SK-N-SH (cell line): Measurements from ENCODE around the gene LCN15. TPM values are rescaled to one million over a fixed set of nuclear protein-coding genes. Genes with fewer than 3 reads are reported as not detected.

Source experiments
- CTCF ChIA-PET: fragments of 300-600, 350-600 bp; formaldehyde crosslinking; extraction: SDS; loops from one replicate; lab custom pipeline; 2021; lab: Yijun Ruan, JAX
- POLR2A ChIA-PET: fragments of 350-600 bp; sonication (Branson Sonifier 250); formaldehyde crosslinking; extraction: SDS; loops from one replicate; lab custom pipeline; 2020; ENCODE audit warnings: antibody characterized with exemption, inconsistent platforms; lab: Yijun Ruan, JAX
- DNase-seq: peaks from one replicate; pipeline ENCODE4 v3.0.0; 2012
- H2AFZ ChIP-seq: fragments of 200-600 bp; sonication (generic); 2 replicates; pipeline ENCODE4 v1.8.1; 2016; ENCODE audit warnings: antibody characterized with exemption, mild to moderate bottlenecking, low read depth
- H3F3A ChIP-seq: fragments of 200-600 bp; sonication (generic); replicated peaks from 2 replicates; pipeline ENCODE3; 2016; ENCODE audit warnings: antibody characterized with exemption, mild to moderate bottlenecking; ENCODE audit not compliant: insufficient read depth
- H3K27ac ChIP-seq, 2 experiments: fragments of 200-500 bp in 1 of 2; fragments of 200-600 bp in 1 of 2; sonication (Bioruptor generic) in 1 of 2; sonication (generic), shearing (Covaris generic) in 1 of 2; 2 replicates each; pipeline versions ENCODE4 v1.5.1 to v1.6.1; 2014 to 2016; ENCODE audit warnings: low read depth in 2 of 2, inconsistent platforms in 1 of 2, low read length in 1 of 2, mild to moderate bottlenecking in 1 of 2, mixed read lengths in 1 of 2
- H3K27me3 ChIP-seq: fragments of 200-600 bp; sonication (generic), shearing (Covaris generic); 2 replicates; pipeline ENCODE4 v1.6.1; 2016; ENCODE audit warnings: mixed run types; ENCODE audit not compliant: insufficient read depth
- H3K36me3 ChIP-seq, 2 experiments: fragments of 200-500 bp in 1 of 2; fragments of 200-600 bp in 1 of 2; sonication (Bioruptor generic) in 1 of 2; sonication (generic) in 1 of 2; replicated peaks in 1 of 2; 2 replicates each; pipeline versions ENCODE3 to v1.5.1; 2014 to 2016; ENCODE audit warnings: low read length in 1 of 2, mild to moderate bottlenecking in 1 of 2; ENCODE audit not compliant: insufficient read depth in 2 of 2, control insufficient read depth in 1 of 2
- H3K4me1 ChIP-seq, 2 experiments: fragments of 200-500 bp in 1 of 2; fragments of 200-600 bp in 1 of 2; sonication (Bioruptor generic) in 1 of 2; sonication (generic), shearing (Covaris generic) in 1 of 2; 2 replicates each; pipeline versions ENCODE4 v1.5.1 to v1.6.1; 2014 to 2016; ENCODE audit warnings: low read depth in 1 of 2, low read length in 1 of 2, mixed run types in 1 of 2; ENCODE audit not compliant: insufficient read depth in 2 of 2, control insufficient read depth in 1 of 2
- H3K4me2 ChIP-seq: fragments of 200-600 bp; sonication (generic), shearing (Covaris generic); 2 replicates; pipeline ENCODE4 v1.6.1; 2017; ENCODE audit warnings: mixed run types
- H3K4me3 ChIP-seq, 2 experiments: fragments of 200-500 bp in 1 of 2; fragments of 200-600 bp in 1 of 2; sonication (Bioruptor generic) in 1 of 2; sonication (generic), shearing (Covaris generic) in 1 of 2; 2 replicates each; pipeline versions ENCODE4 v1.5.1 to v1.8.1; 2014 to 2016; ENCODE audit warnings: low read depth in 2 of 2, inconsistent platforms in 1 of 2, low read length in 1 of 2, mild to moderate bottlenecking in 1 of 2, mixed read lengths in 1 of 2, moderate library complexity in 1 of 2
- H3K79me2 ChIP-seq: fragments of 200-600 bp; sonication (generic); 2 replicates; pipeline ENCODE4 v1.8.1; 2017; ENCODE audit warnings: mild to moderate bottlenecking; ENCODE audit not compliant: insufficient read depth
- H3K9ac ChIP-seq: fragments of 200-600 bp; sonication (generic); 2 replicates; pipeline ENCODE4 v1.6.1; 2017; ENCODE audit warnings: mixed run types
- H3K9me2 ChIP-seq: fragments of 200-600 bp; sonication (generic); 2 replicates; pipeline ENCODE4 v1.6.1; 2017; ENCODE audit warnings: mixed run types
- H3K9me3 ChIP-seq: fragments of 200-600 bp; sonication (generic); 2 replicates; pipeline ENCODE4 v1.6.1; 2017; ENCODE audit warnings: mixed run types, mild to moderate bottlenecking, moderate library complexity
- H4K20me1 ChIP-seq: fragments of 200-600 bp; sonication (generic); 2 replicates; pipeline ENCODE4 v1.6.1; 2017; ENCODE audit warnings: mild to moderate bottlenecking, mixed run types; ENCODE audit not compliant: insufficient read depth
- POLR2AphosphoS5 ChIP-seq: IDR thresholded peaks from 2 replicates; pipeline ENCODE4 v1.6.1; 2012; ENCODE audit warnings: low read depth, low read length
- RXRA ChIP-seq: IDR thresholded peaks from 2 replicates; pipeline ENCODE4 v1.4.0; 2012; ENCODE audit warnings: low read depth, mild to moderate bottlenecking, borderline replicate concordance
- SIN3A ChIP-seq: IDR thresholded peaks from 2 replicates; pipeline ENCODE4 v1.6.1; 2012; ENCODE audit warnings: low read depth, mild to moderate bottlenecking, low read length, moderate library complexity, borderline replicate concordance
- USF1 ChIP-seq: IDR thresholded peaks from 2 replicates; pipeline ENCODE4 v1.4.0; 2012; ENCODE audit warnings: low read depth, borderline replicate concordance
- whole genome bisulfite sequencing: methylation state at CpG from one replicate; pipeline ENCODE4 v1.1.6; 2017; ENCODE audit warnings: low lambda C conversion rate; 5-methylcytosine and 5-hydroxymethylcytosine counted together
- polyA plus RNA-seq, 3 experiments: library from polyadenylated mRNA; depleted of rRNA; stranded (reverse); fragments of >200 nt; gene quantifications; 2 replicates each; pipeline ENCODE4 v1.2.3, GENCODE V29; 2012
- TF ChIP-seq, protein P1 (sequence below): IDR thresholded peaks from 2 replicates; pipeline ENCODE4 v1.4.0; 2012; ENCODE audit warnings: low read depth, borderline replicate concordance
- TF ChIP-seq, protein P2 (sequence below): IDR thresholded peaks from 2 replicates; pipeline ENCODE4 v1.6.1; 2012; ENCODE audit warnings: mild to moderate bottlenecking, low read depth, low read length, moderate library complexity

LCN15 gene
- polyA plus RNA-seq, 1 of the 3 experiments (the other 2 are of a cell fraction) = 0.08 TPM

DNA sequence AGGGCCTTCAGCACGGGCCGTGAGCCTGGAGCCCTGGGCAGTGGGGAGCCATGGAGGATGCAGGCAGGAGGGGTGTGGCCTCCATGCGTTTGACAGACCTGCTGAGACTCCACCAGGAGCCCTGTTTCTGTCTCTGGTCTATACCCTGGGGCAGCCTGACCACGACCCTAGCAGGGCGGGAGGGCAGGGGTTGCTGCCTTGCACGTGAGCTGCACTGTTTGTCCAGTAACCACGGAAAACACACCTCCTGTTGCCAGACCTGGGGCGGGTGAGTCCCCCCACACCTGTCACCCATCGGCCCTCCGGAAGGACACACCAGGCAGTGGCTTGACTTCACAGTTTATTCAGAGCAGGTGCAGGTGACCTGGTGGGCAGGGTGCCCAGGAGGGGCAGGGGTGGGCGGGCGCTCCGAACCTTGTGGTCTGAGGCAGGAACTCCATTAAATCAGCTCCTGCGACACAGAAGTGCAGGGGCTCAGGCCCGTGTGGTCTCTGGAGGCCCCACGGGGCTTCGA, 10.2 kb downstream of the LCN15 start:
- Histone ChIP-seq H3K4me1 (peaks cover 0 to 5% of the 10 kb centered on the region in 2 experiments; a peak in 1 of 4 replicates), H3K4me3 (no peak overlapping the region), H3K4me2 (no peak overlapping the region), H3K9me3 (no peaks in the 10 kb centered on the region), H3K9me2 (no peaks in the 10 kb centered on the region), H3K79me2 (no peaks in the 10 kb centered on the region), H3K9ac (no peak overlapping the region), H3K27me3 (no peaks in the 10 kb centered on the region), H3K27ac (no peak overlapping the region), H3K36me3 (no peaks in the 10 kb centered on the region), H4K20me1 (no peaks in the 10 kb centered on the region), H3F3A (peaks cover 3% of the 10 kb centered on the region), H2AFZ (no peak overlapping the region)
- no peak for DNase-seq
- no CpG with 5 or more reads among the region's 17 CpGs for WGBS
- TF ChIP-seq USF1 (no peak), RXRA (no peak), POLR2AphosphoS5 (no peak), SIN3A (no peak)
- TF ChIP-seq, protein P1, sequence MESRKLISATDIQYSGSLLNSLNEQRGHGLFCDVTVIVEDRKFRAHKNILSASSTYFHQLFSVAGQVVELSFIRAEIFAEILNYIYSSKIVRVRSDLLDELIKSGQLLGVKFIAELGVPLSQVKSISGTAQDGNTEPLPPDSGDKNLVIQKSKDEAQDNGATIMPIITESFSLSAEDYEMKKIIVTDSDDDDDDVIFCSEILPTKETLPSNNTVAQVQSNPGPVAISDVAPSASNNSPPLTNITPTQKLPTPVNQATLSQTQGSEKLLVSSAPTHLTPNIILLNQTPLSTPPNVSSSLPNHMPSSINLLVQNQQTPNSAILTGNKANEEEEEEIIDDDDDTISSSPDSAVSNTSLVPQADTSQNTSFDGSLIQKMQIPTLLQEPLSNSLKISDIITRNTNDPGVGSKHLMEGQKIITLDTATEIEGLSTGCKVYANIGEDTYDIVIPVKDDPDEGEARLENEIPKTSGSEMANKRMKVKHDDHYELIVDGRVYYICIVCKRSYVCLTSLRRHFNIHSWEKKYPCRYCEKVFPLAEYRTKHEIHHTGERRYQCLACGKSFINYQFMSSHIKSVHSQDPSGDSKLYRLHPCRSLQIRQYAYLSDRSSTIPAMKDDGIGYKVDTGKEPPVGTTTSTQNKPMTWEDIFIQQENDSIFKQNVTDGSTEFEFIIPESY = no peak
- TF ChIP-seq, protein P2, sequence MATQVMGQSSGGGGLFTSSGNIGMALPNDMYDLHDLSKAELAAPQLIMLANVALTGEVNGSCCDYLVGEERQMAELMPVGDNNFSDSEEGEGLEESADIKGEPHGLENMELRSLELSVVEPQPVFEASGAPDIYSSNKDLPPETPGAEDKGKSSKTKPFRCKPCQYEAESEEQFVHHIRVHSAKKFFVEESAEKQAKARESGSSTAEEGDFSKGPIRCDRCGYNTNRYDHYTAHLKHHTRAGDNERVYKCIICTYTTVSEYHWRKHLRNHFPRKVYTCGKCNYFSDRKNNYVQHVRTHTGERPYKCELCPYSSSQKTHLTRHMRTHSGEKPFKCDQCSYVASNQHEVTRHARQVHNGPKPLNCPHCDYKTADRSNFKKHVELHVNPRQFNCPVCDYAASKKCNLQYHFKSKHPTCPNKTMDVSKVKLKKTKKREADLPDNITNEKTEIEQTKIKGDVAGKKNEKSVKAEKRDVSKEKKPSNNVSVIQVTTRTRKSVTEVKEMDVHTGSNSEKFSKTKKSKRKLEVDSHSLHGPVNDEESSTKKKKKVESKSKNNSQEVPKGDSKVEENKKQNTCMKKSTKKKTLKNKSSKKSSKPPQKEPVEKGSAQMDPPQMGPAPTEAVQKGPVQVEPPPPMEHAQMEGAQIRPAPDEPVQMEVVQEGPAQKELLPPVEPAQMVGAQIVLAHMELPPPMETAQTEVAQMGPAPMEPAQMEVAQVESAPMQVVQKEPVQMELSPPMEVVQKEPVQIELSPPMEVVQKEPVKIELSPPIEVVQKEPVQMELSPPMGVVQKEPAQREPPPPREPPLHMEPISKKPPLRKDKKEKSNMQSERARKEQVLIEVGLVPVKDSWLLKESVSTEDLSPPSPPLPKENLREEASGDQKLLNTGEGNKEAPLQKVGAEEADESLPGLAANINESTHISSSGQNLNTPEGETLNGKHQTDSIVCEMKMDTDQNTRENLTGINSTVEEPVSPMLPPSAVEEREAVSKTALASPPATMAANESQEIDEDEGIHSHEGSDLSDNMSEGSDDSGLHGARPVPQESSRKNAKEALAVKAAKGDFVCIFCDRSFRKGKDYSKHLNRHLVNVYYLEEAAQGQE = no peak
- ChIA-PET CTCF (interaction anchor here (1.3 kb wide), 1 partner anchor 12 kb away, joined by 6 read pairs; no protein-coding TSS in a partner anchor), POLR2A (no interaction called here)

DNA sequence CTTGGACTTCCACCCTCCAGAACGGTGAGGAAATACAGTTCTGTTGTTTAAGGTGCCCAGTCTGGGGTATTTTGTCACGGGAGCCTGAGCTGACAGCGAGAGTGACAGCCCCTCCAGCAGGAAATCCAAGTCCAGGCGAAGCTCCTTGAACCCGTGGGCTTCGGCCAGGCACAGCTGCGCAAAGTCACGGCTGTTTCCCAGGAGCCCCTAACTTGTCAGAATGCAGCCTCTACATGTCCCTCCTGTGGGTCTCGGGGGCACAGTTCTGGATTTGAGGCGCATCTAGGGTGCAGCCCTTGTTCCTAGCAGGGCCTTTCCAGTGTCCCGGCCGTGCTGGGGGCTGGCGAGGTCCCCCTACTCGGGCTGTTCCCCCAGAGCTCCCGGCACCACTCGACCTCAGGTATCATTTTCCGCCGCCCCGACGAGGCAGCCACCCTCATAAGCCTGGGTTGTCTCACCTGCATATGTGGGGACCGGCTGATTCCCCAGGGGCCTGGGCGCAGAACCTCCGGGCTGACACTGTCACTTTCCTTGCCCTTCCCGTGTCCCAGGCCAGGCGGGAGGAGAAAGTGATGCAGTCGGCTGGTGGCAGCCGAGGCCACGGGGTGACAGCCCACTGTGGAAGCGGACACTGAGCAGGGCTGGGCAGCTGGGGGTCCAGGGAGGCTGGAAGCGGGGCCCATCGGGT, 10.8 kb downstream of the LCN15 start:
- H3K79me2 ChIP-seq = no peaks in the 10 kb centered on the region
- no peaks in the 10 kb centered on the region for H3K27me3 ChIP-seq
- H2AFZ ChIP-seq = no peak overlapping the region
- 58% methylated on average over 16 of the region's 31 CpGs for WGBS
- H3K9me3 ChIP-seq = no peaks in the 10 kb centered on the region
- TF ChIP-seq POLR2AphosphoS5 = no peak
- H3K4me3 ChIP-seq = no peak overlapping the region
- no peaks in the 10 kb centered on the region for H3K9me2 ChIP-seq
- H3F3A ChIP-seq = peaks cover 3% of the 10 kb centered on the region
- no peaks in the 10 kb centered on the region for H3K36me3 ChIP-seq
- H3K4me2 ChIP-seq = no peak overlapping the region
- peaks cover 0 to 5% of the 10 kb centered on the region in 2 experiments; a peak in 1 of 4 replicates for H3K4me1 ChIP-seq
- H4K20me1 ChIP-seq = no peaks in the 10 kb centered on the region
- DNase-seq = no peak
- no peak overlapping the region for H3K9ac ChIP-seq
- no peak overlapping the region for H3K27ac ChIP-seq
- CTCF ChIA-PET = no interaction called here
- POLR2A ChIA-PET = no interaction called here
